Measurements from ENCODE around the gene SNX27. TPM values are rescaled to one million over a fixed set of nuclear protein-coding genes. Genes with fewer than 3 reads are reported as not detected.

SNX27 gene
- total and polyA plus RNA-seq, 12 donors: 6.0 to 46.7 (median 24.1) TPM

DNA sequence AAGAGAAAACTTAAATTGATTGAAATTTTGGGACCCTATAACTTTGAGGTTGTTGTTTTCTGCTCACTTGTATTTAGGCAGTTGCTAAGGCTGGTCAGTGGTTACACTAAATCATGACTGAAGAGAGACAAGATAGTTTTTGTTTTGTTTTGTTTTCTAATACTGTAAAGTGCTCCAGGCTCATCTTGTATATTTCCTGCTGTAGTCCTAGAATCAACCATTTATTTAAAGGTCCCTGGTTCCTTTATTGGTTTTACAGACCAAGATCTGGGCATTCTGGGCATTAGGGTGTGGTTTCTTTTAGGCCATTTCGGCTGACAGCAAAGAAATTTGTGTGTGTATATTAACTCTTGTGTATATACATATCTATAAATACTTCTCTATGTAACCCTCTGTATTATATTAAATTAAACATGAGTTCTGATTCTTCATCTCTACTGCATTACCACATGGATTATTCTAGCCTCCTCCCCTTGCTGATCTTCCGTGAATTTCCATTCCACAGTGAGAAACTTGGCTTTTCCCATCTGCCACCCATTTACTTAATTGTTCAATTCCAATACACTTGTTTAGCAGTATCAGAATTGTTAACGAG is 15.0 kb downstream of the SNX27 start:
- peaks cover under 1 to 4% of the 10 kb centered on the region in 2 donors for H3K4me1 ChIP-seq (replicated peaks in 1 of 2)
- no peaks in the 10 kb centered on the region for H3K27me3 ChIP-seq
- intact Hi-C loops (cut with DNase I): no loop called here
- H3K4me3 ChIP-seq: no peak overlapping the region
- no peak overlapping the region for H3K27ac ChIP-seq
- WGBS, 4 donors: 88 to 94% (median 91%) methylated on average over 3 of the region's 3 CpGs
- H3K9me3 ChIP-seq (replicated peaks in 1 of 3): no peaks in the 10 kb centered on the region
- TF ChIP-seq, protein P1, sequence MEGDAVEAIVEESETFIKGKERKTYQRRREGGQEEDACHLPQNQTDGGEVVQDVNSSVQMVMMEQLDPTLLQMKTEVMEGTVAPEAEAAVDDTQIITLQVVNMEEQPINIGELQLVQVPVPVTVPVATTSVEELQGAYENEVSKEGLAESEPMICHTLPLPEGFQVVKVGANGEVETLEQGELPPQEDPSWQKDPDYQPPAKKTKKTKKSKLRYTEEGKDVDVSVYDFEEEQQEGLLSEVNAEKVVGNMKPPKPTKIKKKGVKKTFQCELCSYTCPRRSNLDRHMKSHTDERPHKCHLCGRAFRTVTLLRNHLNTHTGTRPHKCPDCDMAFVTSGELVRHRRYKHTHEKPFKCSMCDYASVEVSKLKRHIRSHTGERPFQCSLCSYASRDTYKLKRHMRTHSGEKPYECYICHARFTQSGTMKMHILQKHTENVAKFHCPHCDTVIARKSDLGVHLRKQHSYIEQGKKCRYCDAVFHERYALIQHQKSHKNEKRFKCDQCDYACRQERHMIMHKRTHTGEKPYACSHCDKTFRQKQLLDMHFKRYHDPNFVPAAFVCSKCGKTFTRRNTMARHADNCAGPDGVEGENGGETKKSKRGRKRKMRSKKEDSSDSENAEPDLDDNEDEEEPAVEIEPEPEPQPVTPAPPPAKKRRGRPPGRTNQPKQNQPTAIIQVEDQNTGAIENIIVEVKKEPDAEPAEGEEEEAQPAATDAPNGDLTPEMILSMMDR (IDR thresholded peaks at IDR 0.05): no peak
- no peak for TF ChIP-seq POLR2A (IDR thresholded peaks at IDR 0.05)
- H3K36me3 ChIP-seq (replicated peaks in 1 of 2): no peaks in the 10 kb centered on the region
- DNase-seq: no peak

DNA sequence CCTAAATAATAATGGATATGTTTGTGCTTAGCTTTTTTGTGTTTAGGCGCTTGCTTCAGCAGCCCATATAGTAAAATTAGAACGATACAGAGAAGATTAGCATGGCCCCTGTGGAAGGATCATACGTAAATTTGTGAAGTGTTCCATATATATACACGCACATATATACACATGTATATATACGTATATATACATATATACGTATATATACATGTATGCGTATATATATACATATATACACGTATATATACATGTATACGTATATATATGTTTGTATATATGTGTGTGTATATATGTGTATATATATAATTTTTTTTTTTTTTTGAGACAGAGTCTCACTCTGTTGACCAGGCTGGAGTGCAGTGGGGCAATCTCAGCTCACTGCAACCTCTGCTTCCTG is 17.4 kb downstream of the SNX27 start:
- WGBS, 4 donors: 78 to 85% (median 84%) methylated on average over 9 of the region's 9 CpGs
- Histone ChIP-seq H3K36me3 (replicated peaks in 1 of 2) (no peaks in the 10 kb centered on the region), H3K27me3 (no peaks in the 10 kb centered on the region), H3K4me3 (no peak overlapping the region), H3K27ac (no peak overlapping the region), H3K4me1 (replicated peaks in 1 of 2) (no peaks in the 10 kb centered on the region), H3K9me3 (replicated peaks in 1 of 3) (no peaks in the 10 kb centered on the region)
- intact Hi-C loops (cut with DNase I): no loop called here
- TF ChIP-seq, protein P1 (IDR thresholded peaks at IDR 0.05): no peak
- no peak for TF ChIP-seq POLR2A (IDR thresholded peaks at IDR 0.05)
- DNase-seq: no peak

DNA sequence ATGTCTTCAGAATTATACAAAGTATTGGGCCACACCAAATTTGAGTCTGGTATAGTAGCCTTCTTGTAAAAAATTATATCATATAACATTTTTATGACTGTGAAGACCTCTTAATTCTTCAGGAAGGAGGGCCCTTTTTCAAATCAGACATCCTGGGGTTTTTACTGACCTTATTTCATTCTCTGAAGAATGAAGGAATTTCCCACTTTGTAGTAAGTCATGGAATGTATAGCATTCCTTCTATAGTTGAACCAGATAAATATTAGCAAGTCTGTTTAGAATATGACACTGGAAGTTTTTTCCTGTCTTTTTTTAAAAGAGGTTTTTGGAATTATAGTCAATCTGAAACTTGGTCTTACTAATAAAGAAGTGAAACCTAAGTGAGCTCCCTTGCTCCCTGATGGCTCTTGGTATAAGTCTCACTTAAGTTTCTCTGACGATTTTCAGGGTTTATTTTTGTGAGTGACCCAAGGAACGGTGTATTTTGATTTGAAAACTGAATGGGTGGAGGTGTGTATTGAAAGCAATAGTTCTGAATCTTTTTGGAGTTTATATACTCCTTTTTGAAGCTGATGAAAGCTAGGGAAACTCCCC is 23.7 kb downstream of the SNX27 start:
- H3K4me1 ChIP-seq (replicated peaks in 1 of 2): peaks cover 9 to 21% of the 10 kb centered on the region in 2 donors
- intact Hi-C loops (cut with DNase I): no loop called here

DNA sequence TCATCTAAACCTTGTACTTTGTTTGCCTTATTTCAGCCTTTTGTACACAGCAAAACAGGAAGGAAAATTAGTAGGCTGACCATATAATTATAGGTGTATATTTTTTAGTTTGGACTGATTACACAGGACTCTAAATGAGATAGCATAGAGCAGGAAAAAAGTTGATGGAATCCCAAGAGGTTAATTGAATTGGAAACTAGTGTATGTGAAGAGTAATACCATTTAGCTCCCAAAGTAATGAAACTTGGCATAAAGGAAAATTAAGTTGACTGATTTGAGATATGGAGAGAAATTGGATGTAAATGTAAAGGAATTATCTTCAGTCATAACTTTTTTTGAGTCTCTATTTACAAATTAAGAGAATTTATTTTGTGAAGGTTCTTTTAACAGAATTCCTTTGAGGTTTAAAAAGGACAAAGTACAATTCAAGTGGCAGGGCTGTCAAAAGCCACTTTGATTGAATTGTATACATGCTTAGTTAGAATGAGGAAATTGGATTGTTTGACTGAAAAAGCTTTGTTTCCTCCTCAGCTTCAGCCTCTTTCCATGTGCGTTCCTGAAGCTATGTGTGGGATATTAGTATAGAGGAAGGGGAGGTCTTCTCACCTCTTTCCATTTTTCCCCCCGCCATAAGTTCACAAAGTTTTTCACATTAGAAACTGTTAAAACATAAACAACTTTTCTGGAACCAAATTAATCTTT is 26.4 kb downstream of the SNX27 start:
- 77 to 89% (median 87%) methylated on average over 2 of the region's 2 CpGs for WGBS, 4 donors
- Histone ChIP-seq H3K27ac (no peak overlapping the region), H3K27me3 (no peaks in the 10 kb centered on the region), H3K9me3 (replicated peaks in 1 of 3) (no peaks in the 10 kb centered on the region), H3K36me3 (replicated peaks in 1 of 2) (no peaks in the 10 kb centered on the region), H3K4me3 (no peak overlapping the region), H3K4me1 (replicated peaks in 1 of 2) (peaks cover 9 to 21% of the 10 kb centered on the region in 2 donors)
- no peak for TF ChIP-seq POLR2A (IDR thresholded peaks at IDR 0.05)
- TF ChIP-seq, protein P1 (IDR thresholded peaks at IDR 0.05): no peak
- no peak for DNase-seq
- intact Hi-C loops (cut with DNase I): no loop called here

More for the DNA sequence above, 23.7 kb downstream of the SNX27 start:
- DNase-seq: no peak
- no peaks in the 10 kb centered on the region for H3K36me3 ChIP-seq (replicated peaks in 1 of 2)
- 62 to 74% (median 73%) methylated on average over 2 of the region's 2 CpGs for WGBS, 4 donors
- no peaks in the 10 kb centered on the region for H3K9me3 ChIP-seq (replicated peaks in 1 of 3)
- no peak overlapping the region for H3K27ac ChIP-seq
- H3K4me3 ChIP-seq: no peak overlapping the region
- H3K27me3 ChIP-seq: no peaks in the 10 kb centered on the region
- TF ChIP-seq, protein P1 (IDR thresholded peaks at IDR 0.05): no peak
- TF ChIP-seq POLR2A (IDR thresholded peaks at IDR 0.05): no peak
